H1 (cell line): Measurements from ENCODE around the gene C5orf15. TPM values are rescaled to one million over a fixed set of nuclear protein-coding genes. Genes with fewer than 3 reads are reported as not detected.

Source experiments
- CBX8 ChIP-seq: fragments of 300-800, 300-1000 bp; sonication (generic); IDR thresholded peaks from 2 replicates; pipeline ENCODE4 v1.7.1; 2016; ENCODE audit warnings: low read depth, low read length, borderline replicate concordance
- CEBPB ChIP-seq: IDR thresholded peaks from 2 replicates; pipeline ENCODE4 v1.6.1; 2012; ENCODE audit warnings: low read depth, low read length
- CHD7 ChIP-seq: fragments of 300-600 bp; sonication (generic); IDR thresholded peaks from 2 replicates; pipeline ENCODE4 v1.7.1; 2012; ENCODE audit warnings: low read length, moderate library complexity, mild to moderate bottlenecking, inconsistent platforms; ENCODE audit not compliant: insufficient replicate concordance
- MAX ChIP-seq: IDR thresholded peaks from 2 replicates; pipeline ENCODE4 v1.6.1; 2012; ENCODE audit warnings: inconsistent platforms
- PHF8 ChIP-seq: fragments of 200-600 bp; sonication (generic); conservative IDR thresholded peaks from 2 replicates; pipeline ENCODE4 v1.7.1; 2012; ENCODE audit warnings: low read depth, mild to moderate bottlenecking, inconsistent platforms, low read length, moderate library complexity
- POLR2AphosphoS5 ChIP-seq: IDR thresholded peaks from 2 replicates; pipeline ENCODE4 v1.6.1; 2011; ENCODE audit warnings: low read depth, low read length
- SAP30 ChIP-seq: fragments of 300-600 bp; sonication (generic); IDR thresholded peaks from 2 replicates; pipeline ENCODE4 v1.7.1; 2012; ENCODE audit warnings: low read length, moderate library complexity, mild to moderate bottlenecking, inconsistent platforms; ENCODE audit not compliant: insufficient read depth, insufficient replicate concordance
- SIX5 ChIP-seq: IDR thresholded peaks from 2 replicates; pipeline ENCODE4 v1.6.1; 2011; ENCODE audit warnings: mild to moderate bottlenecking, low read depth, low read length
- YY1 ChIP-seq: IDR thresholded peaks from 2 replicates; pipeline ENCODE4 v1.6.1; 2011; ENCODE audit warnings: low read depth, mild to moderate bottlenecking, low read length
- polyA plus RNA-seq, 7 experiments: library from polyadenylated mRNA; depleted of rRNA in 3 of 7; stranded (reverse) in 5 of 7; unstranded in 2 of 7; fragments of >200 nt in 5 of 7; fragments of 200-250 nt in 2 of 7; gene quantifications; 1 replicate in 5 of 7; 2 replicates in 1 of 7; 4 replicates in 1 of 7; pipeline versions ENCODE4 v1.2.1 to v1.2.3, GENCODE V29; 2011 to 2013; ENCODE audit warnings: missing spikeins in 2 of 7, mixed read lengths in 2 of 7
- total RNA-seq: library from RNA; stranded (reverse); fragmentation: NEBNext Ultra II Directional; extraction: Animal tissue kit (Norgen Biotek cat#: 25700); gene quantifications from 2 replicates; pipeline ENCODE4 v1.2.1, GENCODE V29; 2021
- TF ChIP-seq, protein P1 (sequence below): IDR thresholded peaks from 2 replicates; pipeline ENCODE4 v1.6.1; 2011; ENCODE audit warnings: low read depth, mild to moderate bottlenecking, low read length; ENCODE audit not compliant: insufficient read depth

The C5orf15 gene
- total and polyA plus RNA-seq, 2 of the 8 experiments (the other 6 are each of a cell fraction or from before 2014, with no cell fraction given): 31.7 to 39.3 TPM

- TF ChIP-seq CHD7: no peak
- TF ChIP-seq SAP30: no peak
- TF ChIP-seq, protein P1, sequence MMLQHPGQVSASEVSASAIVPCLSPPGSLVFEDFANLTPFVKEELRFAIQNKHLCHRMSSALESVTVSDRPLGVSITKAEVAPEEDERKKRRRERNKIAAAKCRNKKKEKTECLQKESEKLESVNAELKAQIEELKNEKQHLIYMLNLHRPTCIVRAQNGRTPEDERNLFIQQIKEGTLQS: no peak
- TF ChIP-seq SIX5: no peak
- no peak for TF ChIP-seq YY1
- TF ChIP-seq PHF8: no peak
- TF ChIP-seq MAX: no peak
- no peak for TF ChIP-seq POLR2AphosphoS5
- no peak for TF ChIP-seq CEBPB
- no peak for TF ChIP-seq CBX8
Observed at GRCh38 chr5:133916914-133917313, 51.5 kb downstream of the C5orf15 start (continued).
